Neural crest cell (in vitro differentiated cells): ENCODE measurements around the gene PIEZO2. TPM values are rescaled to one million over a fixed set of nuclear protein-coding genes. Genes with fewer than 3 reads are reported as not detected.

ENCODE experiments used
- DNase-seq: peaks from one replicate; pipeline ENCODE4 v3.0.0; 2021; ENCODE audit warnings: low read depth, mixed read lengths, low spot score
- H3K27ac Mint-ChIP-seq: one replicate; pipeline ENCODE4 v1.8.0; 2021; ENCODE audit warnings: mild to moderate bottlenecking, mixed read lengths; ENCODE audit not compliant: unreplicated experiment
- H3K27me3 Mint-ChIP-seq: 2 replicates; pipeline ENCODE4 v1.8.0; 2021; ENCODE audit warnings: low read depth, mild to moderate bottlenecking, mixed read lengths
- H3K36me3 Mint-ChIP-seq: 2 replicates; pipeline ENCODE4 v1.8.0; 2021; ENCODE audit warnings: low read depth, mild to moderate bottlenecking, mixed read lengths
- H3K4me1 Mint-ChIP-seq: 2 replicates; pipeline ENCODE4 v1.8.0; 2021; ENCODE audit warnings: mixed read lengths
- H3K4me3 Mint-ChIP-seq: one replicate; pipeline ENCODE4 v1.8.0; 2021; ENCODE audit warnings: mild to moderate bottlenecking, mixed read lengths
- H3K9me3 Mint-ChIP-seq: 2 replicates; pipeline ENCODE4 v1.8.0; 2021; ENCODE audit warnings: mixed read lengths
- CTCF ChIP-seq: fragments of 200-600 bp; sonication (generic); conservative IDR thresholded peaks from 2 replicates; pipeline ENCODE4 v1.5.0; 2021; ENCODE audit warnings: antibody characterized with exemption, mild to moderate bottlenecking
- total RNA-seq: library from RNA; stranded (reverse); gene quantifications from 2 replicates; pipeline ENCODE4 v1.2.1, GENCODE V29; 2021

Gene PIEZO2
- total RNA-seq, 1 donor from 2014 or later: 15.5 TPM

GRCh38 chr18:10715791-10716190 lies 433.6 kb downstream of the PIEZO2 start:
- Mint-ChIP-seq H3K36me3 (no peaks in the 10 kb centered on the region), H3K4me1 (no peaks in the 10 kb centered on the region), H3K27me3 (no peaks in the 10 kb centered on the region), H3K4me3 (no peak overlapping the region), H3K27ac (no peak overlapping the region), H3K9me3 (no peaks in the 10 kb centered on the region)
- TF ChIP-seq CTCF: no peak
- no peak for DNase-seq

GRCh38 chr18:10713409-10713808 lies 436.0 kb downstream of the PIEZO2 start:
- H3K9me3 Mint-ChIP-seq: no peaks in the 10 kb centered on the region
- TF ChIP-seq CTCF: no peak
- no peak for DNase-seq
- no peak overlapping the region for H3K27ac Mint-ChIP-seq
- no peak overlapping the region for H3K4me3 Mint-ChIP-seq
- H3K27me3 Mint-ChIP-seq: no peaks in the 10 kb centered on the region
- no peaks in the 10 kb centered on the region for H3K4me1 Mint-ChIP-seq
- no peaks in the 10 kb centered on the region for H3K36me3 Mint-ChIP-seq

GRCh38 chr18:10707294-10707693 lies 442.1 kb downstream of the PIEZO2 start:
- TF ChIP-seq CTCF: no peak
- Mint-ChIP-seq H3K27me3 (no peaks in the 10 kb centered on the region), H3K4me1 (peaks cover 5% of the 10 kb centered on the region), H3K36me3 (peaks cover 6% of the 10 kb centered on the region), H3K9me3 (no peaks in the 10 kb centered on the region), H3K27ac (no peak overlapping the region), H3K4me3 (no peak overlapping the region)
- DNase-seq: no peak

- H3K4me1 Mint-ChIP-seq: peaks cover 5% of the 10 kb centered on the region
- H3K9me3 Mint-ChIP-seq: no peaks in the 10 kb centered on the region
- DNase-seq: no peak
- TF ChIP-seq CTCF: no peak
- H3K4me3 Mint-ChIP-seq: no peak overlapping the region
- peaks cover 6% of the 10 kb centered on the region for H3K36me3 Mint-ChIP-seq
- no peaks in the 10 kb centered on the region for H3K27me3 Mint-ChIP-seq
- peak overlapping the region; percentile 62 for H3K27ac Mint-ChIP-seq
These were observed 443.6 kb downstream of the PIEZO2 start for GRCh38 chr18:10705786-10706185.

GRCh38 chr18:10705291-10705690 lies 444.1 kb downstream of the PIEZO2 start:
- TF ChIP-seq CTCF: no peak
- Mint-ChIP-seq H3K36me3 (peaks cover 6% of the 10 kb centered on the region), H3K4me1 (peaks cover 5% of the 10 kb centered on the region), H3K4me3 (no peak overlapping the region), H3K9me3 (no peaks in the 10 kb centered on the region), H3K27ac (no peak overlapping the region), H3K27me3 (no peaks in the 10 kb centered on the region)
- DNase-seq: no peak

- Mint-ChIP-seq H3K36me3 (peaks cover 6% of the 10 kb centered on the region), H3K4me1 (peaks cover 5% of the 10 kb centered on the region), H3K4me3 (no peak overlapping the region), H3K27me3 (no peaks in the 10 kb centered on the region), H3K27ac (no peak overlapping the region), H3K9me3 (no peaks in the 10 kb centered on the region)
- TF ChIP-seq CTCF: no peak
- DNase-seq: no peak
These were observed 447.2 kb downstream of the PIEZO2 start for GRCh38 chr18:10702206-10702605.
